ENCODE measurements around the gene TRIP10. TPM values are rescaled to one million over a fixed set of nuclear protein-coding genes. Genes with fewer than 3 reads are reported as not detected.
A peak's percentile ranks its signal among the peaks of the same experiment; 100 is the strongest.

TRIP10 gene
- total and polyA plus RNA-seq, 2 of the 13 experiments (the other 11 are each of a cell fraction or from before 2014, with no cell fraction given), result 32.5 to 33.2 TPM

DNA sequence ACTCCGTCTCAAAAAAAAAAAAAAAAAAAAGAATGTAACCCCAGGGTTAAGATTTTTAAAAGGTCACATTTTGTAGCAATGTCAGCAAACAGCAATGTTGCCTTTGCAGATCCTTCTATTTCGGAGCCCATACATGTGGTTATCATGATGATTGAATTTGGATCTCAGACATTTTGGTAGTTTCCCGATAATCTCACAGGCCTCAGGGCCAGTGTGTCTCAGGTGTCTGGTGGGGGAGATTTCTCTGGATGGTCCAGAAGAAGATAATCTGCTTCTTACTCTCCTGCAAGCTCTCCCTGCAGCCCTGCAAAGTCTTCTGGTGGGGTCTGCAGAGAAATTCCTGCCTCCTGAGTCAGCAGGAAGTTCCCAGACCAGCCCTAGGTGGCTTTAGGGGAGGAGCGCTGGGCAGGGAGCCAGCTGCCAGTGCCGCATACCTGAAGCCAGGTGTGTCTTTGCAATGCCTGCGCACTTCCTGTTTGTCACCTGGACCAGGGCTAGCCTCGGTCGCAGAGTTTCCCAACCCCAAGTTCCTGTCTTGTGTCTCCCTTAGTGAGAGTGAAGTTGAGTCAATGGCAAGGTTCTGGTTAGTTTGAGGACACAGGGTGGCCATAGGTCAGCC is 26.4 kb downstream of the TRIP10 start (continued):
- TF ChIP-seq ZNF33A (CRISPR knock-in tag; IDR thresholded peaks at IDR 0.05; ENCODE audit: borderline replicate concordance) (no peak), DNMT3B (CRISPR knock-in tag; conservative IDR thresholded peaks at IDR 0.05) (no peak), ZNF563 (CRISPR knock-in tag; IDR thresholded peaks at IDR 0.05) (0 out of 2 replicates have a peak, but pooled peaks have one; percentile 34), MED13 (CRISPR knock-in tag; IDR thresholded peaks at IDR 0.05) (no peak), AGO1 (IDR thresholded peaks at IDR 0.05; ENCODE audit: low read depth, low read length, poor library complexity, severe bottlenecking) (no peak)
- TF ChIP-seq, protein P1, sequence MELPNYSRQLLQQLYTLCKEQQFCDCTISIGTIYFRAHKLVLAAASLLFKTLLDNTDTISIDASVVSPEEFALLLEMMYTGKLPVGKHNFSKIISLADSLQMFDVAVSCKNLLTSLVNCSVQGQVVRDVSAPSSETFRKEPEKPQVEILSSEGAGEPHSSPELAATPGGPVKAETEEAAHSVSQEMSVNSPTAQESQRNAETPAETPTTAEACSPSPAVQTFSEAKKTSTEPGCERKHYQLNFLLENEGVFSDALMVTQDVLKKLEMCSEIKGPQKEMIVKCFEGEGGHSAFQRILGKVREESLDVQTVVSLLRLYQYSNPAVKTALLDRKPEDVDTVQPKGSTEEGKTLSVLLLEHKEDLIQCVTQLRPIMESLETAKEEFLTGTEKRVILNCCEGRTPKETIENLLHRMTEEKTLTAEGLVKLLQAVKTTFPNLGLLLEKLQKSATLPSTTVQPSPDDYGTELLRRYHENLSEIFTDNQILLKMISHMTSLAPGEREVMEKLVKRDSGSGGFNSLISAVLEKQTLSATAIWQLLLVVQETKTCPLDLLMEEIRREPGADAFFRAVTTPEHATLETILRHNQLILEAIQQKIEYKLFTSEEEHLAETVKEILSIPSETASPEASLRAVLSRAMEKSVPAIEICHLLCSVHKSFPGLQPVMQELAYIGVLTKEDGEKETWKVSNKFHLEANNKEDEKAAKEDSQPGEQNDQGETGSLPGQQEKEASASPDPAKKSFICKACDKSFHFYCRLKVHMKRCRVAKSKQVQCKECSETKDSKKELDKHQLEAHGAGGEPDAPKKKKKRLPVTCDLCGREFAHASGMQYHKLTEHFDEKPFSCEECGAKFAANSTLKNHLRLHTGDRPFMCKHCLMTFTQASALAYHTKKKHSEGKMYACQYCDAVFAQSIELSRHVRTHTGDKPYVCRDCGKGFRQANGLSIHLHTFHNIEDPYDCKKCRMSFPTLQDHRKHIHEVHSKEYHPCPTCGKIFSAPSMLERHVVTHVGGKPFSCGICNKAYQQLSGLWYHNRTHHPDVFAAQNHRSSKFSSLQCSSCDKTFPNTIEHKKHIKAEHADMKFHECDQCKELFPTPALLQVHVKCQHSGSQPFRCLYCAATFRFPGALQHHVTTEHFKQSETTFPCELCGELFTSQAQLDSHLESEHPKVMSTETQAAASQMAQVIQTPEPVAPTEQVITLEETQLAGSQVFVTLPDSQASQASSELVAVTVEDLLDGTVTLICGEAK (IDR thresholded peaks at IDR 0.05), result no peak
- TF ChIP-seq, protein P1 (CRISPR knock-in tag; IDR thresholded peaks at IDR 0.05), result no peak
- TF ChIP-seq, protein P2, sequence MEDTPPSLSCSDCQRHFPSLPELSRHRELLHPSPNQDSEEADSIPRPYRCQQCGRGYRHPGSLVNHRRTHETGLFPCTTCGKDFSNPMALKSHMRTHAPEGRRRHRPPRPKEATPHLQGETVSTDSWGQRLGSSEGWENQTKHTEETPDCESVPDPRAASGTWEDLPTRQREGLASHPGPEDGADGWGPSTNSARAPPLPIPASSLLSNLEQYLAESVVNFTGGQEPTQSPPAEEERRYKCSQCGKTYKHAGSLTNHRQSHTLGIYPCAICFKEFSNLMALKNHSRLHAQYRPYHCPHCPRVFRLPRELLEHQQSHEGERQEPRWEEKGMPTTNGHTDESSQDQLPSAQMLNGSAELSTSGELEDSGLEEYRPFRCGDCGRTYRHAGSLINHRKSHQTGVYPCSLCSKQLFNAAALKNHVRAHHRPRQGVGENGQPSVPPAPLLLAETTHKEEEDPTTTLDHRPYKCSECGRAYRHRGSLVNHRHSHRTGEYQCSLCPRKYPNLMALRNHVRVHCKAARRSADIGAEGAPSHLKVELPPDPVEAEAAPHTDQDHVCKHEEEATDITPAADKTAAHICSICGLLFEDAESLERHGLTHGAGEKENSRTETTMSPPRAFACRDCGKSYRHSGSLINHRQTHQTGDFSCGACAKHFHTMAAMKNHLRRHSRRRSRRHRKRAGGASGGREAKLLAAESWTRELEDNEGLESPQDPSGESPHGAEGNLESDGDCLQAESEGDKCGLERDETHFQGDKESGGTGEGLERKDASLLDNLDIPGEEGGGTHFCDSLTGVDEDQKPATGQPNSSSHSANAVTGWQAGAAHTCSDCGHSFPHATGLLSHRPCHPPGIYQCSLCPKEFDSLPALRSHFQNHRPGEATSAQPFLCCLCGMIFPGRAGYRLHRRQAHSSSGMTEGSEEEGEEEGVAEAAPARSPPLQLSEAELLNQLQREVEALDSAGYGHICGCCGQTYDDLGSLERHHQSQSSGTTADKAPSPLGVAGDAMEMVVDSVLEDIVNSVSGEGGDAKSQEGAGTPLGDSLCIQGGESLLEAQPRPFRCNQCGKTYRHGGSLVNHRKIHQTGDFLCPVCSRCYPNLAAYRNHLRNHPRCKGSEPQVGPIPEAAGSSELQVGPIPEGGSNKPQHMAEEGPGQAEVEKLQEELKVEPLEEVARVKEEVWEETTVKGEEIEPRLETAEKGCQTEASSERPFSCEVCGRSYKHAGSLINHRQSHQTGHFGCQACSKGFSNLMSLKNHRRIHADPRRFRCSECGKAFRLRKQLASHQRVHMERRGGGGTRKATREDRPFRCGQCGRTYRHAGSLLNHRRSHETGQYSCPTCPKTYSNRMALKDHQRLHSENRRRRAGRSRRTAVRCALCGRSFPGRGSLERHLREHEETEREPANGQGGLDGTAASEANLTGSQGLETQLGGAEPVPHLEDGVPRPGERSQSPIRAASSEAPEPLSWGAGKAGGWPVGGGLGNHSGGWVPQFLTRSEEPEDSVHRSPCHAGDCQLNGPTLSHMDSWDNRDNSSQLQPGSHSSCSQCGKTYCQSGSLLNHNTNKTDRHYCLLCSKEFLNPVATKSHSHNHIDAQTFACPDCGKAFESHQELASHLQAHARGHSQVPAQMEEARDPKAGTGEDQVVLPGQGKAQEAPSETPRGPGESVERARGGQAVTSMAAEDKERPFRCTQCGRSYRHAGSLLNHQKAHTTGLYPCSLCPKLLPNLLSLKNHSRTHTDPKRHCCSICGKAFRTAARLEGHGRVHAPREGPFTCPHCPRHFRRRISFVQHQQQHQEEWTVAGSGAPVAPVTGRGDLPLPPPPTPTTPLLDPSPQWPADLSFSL (CRISPR knock-in tag; IDR thresholded peaks at IDR 0.05), result no peak

All from HepG2 (cell line).